Measurements from ENCODE around the gene CTXND1. TPM values are rescaled to one million over a fixed set of nuclear protein-coding genes. Genes with fewer than 3 reads are reported as not detected.

Gene CTXND1
- total and polyA plus RNA-seq, 2 of the 13 experiments (the other 11 are each of a cell fraction or from before 2014, with no cell fraction given): 1.2 to 2.1 TPM

- TF ChIP-seq ARID5B (CRISPR knock-in tag; IDR thresholded peaks at IDR 0.05): peak; percentile 78
- TF ChIP-seq SP4 (CRISPR knock-in tag; IDR thresholded peaks at IDR 0.05): 0 out of 2 replicates have a peak, but pooled peaks have one; percentile 40
- no peak for TF ChIP-seq GRHL1 (CRISPR knock-in tag; conservative IDR thresholded peaks at IDR 0.05)
- no peak for TF ChIP-seq RFX1 (IDR thresholded peaks at IDR 0.05)
- TF ChIP-seq CREB1 (IDR thresholded peaks at IDR 0.05): no peak
- 0 out of 2 replicates have a peak, but pooled peaks have one; percentile 30 for TF ChIP-seq CREB1 (CRISPR knock-in tag; IDR thresholded peaks at IDR 0.05)
- peak; percentile 52; the same call in 1 of the 2 replicates for TF ChIP-seq ARID4A (CRISPR knock-in tag; IDR thresholded peaks at IDR 0.05; ENCODE audit: borderline replicate concordance)
- peak; percentile 73; the same call in 1 of the 2 replicates for TF ChIP-seq ZFX (CRISPR knock-in tag; IDR thresholded peaks at IDR 0.05; ENCODE audit: low read depth)
- TF ChIP-seq PRDM15 (CRISPR knock-in tag; IDR thresholded peaks at IDR 0.05): peak; percentile 34; the same call in 1 of the 2 replicates
- TF ChIP-seq SOX5 (CRISPR knock-in tag; IDR thresholded peaks at IDR 0.05; ENCODE audit: borderline replicate concordance): peak; percentile 69
- no peak for TF ChIP-seq ZFP62 (CRISPR knock-in tag; IDR thresholded peaks at IDR 0.05)
- peak; percentile 86; the same call in 1 of the 2 replicates for TF ChIP-seq ESRRA (CRISPR knock-in tag; IDR thresholded peaks at IDR 0.05; ENCODE audit: low read depth)
- TF ChIP-seq NFKB2 (CRISPR knock-in tag; IDR thresholded peaks at IDR 0.05; ENCODE audit: borderline replicate concordance): peak; percentile 37; the same call in 1 of the 2 replicates
- TF ChIP-seq SRSF9 (IDR thresholded peaks at IDR 0.05; ENCODE audit: borderline replicate concordance, insufficient read depth, low read depth, low read length, poor library complexity, severe bottlenecking): no peak
- TF ChIP-seq RBM22 (optimal IDR thresholded peaks at IDR 0.05; ENCODE audit: low read length): no peak
- TF ChIP-seq KDM6A (CRISPR knock-in tag; IDR thresholded peaks at IDR 0.05; ENCODE audit: low read depth): peak; percentile 81
- peak; percentile 70 for TF ChIP-seq SKI (IDR thresholded peaks at IDR 0.05; ENCODE audit: partially characterized antibody)
These were observed 80.2 kb downstream of the CTXND1 start (continued) for GRCh38 chr15:80171787-80172186.

Data from HepG2 (cell line).